ENCODE measurements around the gene ANKRD61.
"Not testable (repeated sequence)": the region's sequence is repeated elsewhere in the genome, so short reads cannot be mapped to it uniquely, and the experiment has no call there.

ANKRD61 gene

DNA sequence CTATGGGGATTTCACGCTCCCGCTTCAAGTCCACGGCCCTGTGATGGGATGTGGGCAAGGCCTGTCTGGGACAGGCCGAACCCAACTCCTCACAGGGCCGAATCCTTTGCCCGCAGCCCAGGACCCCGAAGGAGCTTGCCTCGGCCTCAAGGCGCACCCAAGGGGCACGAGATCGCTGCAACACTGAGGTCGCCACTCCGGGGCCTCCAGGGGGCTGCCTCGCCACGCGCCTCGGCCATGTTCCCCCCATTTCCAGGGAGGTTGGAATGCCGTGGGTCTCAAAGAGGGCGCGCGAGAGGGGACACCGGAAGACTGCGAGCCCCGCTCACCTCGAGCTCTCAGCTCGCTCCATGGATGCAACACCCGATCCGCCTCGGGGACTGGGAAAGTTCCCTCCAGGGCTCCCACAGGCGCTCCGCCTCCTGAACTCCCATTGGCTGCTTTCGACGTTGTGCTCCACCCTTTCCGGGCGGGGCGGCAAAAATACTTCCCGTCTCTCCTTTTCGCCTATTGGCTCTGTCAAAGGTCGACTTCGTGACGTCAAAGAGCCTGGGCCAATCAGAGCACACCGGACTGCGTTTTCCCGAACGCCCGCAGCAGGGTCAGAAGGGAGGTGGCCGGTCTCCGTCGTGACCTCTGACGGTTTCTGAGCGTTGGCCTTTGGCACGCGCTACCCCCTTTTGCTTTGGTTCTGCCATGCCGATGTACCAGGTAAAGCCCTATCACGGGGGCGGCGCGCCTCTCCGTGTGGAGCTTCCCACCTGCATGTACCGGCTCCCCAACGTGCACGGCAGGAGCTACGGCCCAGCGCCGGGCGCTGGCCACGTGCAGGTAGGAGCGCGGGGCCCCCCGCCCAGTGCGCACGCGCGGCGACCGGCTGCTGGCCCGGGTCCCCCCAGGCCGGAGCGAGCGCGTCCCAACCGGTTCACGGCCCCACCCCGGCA, 22.2 kb upstream of the ANKRD61 start, which contains the start of the genes AIMP2 and PMS2:
TSS of gene AIMP2 (plus strand) at position 605 of the 944 bp plus-strand sequence. CDS start at position 697, 92 bp downstream.
TSS of gene PMS2 (minus strand) at position 382 of the 944 bp plus-strand sequence. CDS start at position 352, 30 bp downstream.
- Histone ChIP-seq H3K9ac (ENCODE audit: low read length) (peak within 1 kb of the TSS; percentile 94), H4K20me1 (ENCODE audit: insufficient read depth, low read length) (no peaks in the 10 kb centered on the region), H3K36me3 (ENCODE audit: insufficient read depth, low read length) (peaks cover 10% of the 10 kb centered on the region; the same call in 1 of the 2 replicates), H3K4me3 (ENCODE audit: low read depth, low read length, poor library complexity, severe bottlenecking) (peak within 1 kb of the TSS; percentile 88), H3K4me1 (ENCODE audit: insufficient read depth, low read length, severe bottlenecking) (peaks cover 27% of the 10 kb centered on the region), H3F3A (ENCODE audit: insufficient read depth, low read length) (no peaks in the 10 kb centered on the region), H3K27ac (ENCODE audit: low read depth, low read length, poor library complexity, severe bottlenecking) (peak within 1 kb of the TSS; percentile 83), H3K4me2 (ENCODE audit: low read length) (peak within 1 kb of the TSS; percentile 75), H3K79me2 (ENCODE audit: insufficient read depth, low read length) (peaks cover 8% of the 10 kb centered on the region), H3K27me3 (ENCODE audit: insufficient read depth, low read length) (no peaks in the 10 kb centered on the region), H2AFZ (ENCODE audit: low read length) (no peak within 1 kb of the TSS), H3K9me2 (ENCODE audit: low read depth, low read length) (no peaks in the 10 kb centered on the region), H3K9me3 (ENCODE audit: low read length) (no peaks in the 10 kb centered on the region)
- TF ChIP-seq EZH2 (IDR thresholded peaks at IDR 0.05; ENCODE audit: borderline replicate concordance, low read length): no peak
- TF ChIP-seq, protein P1, sequence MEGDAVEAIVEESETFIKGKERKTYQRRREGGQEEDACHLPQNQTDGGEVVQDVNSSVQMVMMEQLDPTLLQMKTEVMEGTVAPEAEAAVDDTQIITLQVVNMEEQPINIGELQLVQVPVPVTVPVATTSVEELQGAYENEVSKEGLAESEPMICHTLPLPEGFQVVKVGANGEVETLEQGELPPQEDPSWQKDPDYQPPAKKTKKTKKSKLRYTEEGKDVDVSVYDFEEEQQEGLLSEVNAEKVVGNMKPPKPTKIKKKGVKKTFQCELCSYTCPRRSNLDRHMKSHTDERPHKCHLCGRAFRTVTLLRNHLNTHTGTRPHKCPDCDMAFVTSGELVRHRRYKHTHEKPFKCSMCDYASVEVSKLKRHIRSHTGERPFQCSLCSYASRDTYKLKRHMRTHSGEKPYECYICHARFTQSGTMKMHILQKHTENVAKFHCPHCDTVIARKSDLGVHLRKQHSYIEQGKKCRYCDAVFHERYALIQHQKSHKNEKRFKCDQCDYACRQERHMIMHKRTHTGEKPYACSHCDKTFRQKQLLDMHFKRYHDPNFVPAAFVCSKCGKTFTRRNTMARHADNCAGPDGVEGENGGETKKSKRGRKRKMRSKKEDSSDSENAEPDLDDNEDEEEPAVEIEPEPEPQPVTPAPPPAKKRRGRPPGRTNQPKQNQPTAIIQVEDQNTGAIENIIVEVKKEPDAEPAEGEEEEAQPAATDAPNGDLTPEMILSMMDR (IDR thresholded peaks at IDR 0.05; ENCODE audit: low read length): peak; percentile 39; the same call in 1 of the 2 replicates

DNA sequence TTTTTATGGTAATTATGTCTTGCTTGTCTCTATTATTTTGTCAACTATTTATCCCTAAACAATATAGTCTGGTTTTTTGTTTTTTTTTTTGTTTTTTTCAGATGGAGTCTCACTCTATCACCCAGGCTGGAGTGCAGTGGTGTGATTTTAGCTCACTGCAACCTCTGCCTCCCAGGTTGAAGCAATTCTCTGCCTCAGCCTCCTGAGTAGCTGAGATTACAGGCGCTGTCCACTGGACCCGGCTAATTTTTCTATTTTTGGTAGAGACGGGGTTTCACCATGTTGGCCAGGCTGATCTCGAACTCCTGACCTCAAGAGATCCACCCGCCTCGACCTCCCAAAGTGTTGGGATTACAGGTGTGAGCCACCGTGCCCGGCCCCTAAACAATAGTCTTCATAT, 20.8 kb upstream of the ANKRD61 start:
- Histone ChIP-seq H3K4me3 (ENCODE audit: low read depth, low read length, poor library complexity, severe bottlenecking) (peak overlapping the region; percentile 88), H3K4me2 (ENCODE audit: low read length) (peak overlapping the region; percentile 75), H3K4me1 (ENCODE audit: insufficient read depth, low read length, severe bottlenecking) (peaks cover 27% of the 10 kb centered on the region), H3K36me3 (ENCODE audit: insufficient read depth, low read length) (peaks cover 12% of the 10 kb centered on the region), H3K9ac (ENCODE audit: low read length) (peak overlapping the region; percentile 49)
- H3F3A ChIP-seq (ENCODE audit: insufficient read depth, low read length); H2AFZ ChIP-seq (ENCODE audit: low read length); H3K79me2 ChIP-seq (ENCODE audit: insufficient read depth, low read length); H3K9me3 ChIP-seq (ENCODE audit: low read length); H3K9me2 ChIP-seq (ENCODE audit: low read depth, low read length); H4K20me1 ChIP-seq (ENCODE audit: insufficient read depth, low read length); H3K27ac ChIP-seq (ENCODE audit: low read depth, low read length, poor library complexity, severe bottlenecking); H3K27me3 ChIP-seq (ENCODE audit: insufficient read depth, low read length): not testable (repeated sequence)

DNA sequence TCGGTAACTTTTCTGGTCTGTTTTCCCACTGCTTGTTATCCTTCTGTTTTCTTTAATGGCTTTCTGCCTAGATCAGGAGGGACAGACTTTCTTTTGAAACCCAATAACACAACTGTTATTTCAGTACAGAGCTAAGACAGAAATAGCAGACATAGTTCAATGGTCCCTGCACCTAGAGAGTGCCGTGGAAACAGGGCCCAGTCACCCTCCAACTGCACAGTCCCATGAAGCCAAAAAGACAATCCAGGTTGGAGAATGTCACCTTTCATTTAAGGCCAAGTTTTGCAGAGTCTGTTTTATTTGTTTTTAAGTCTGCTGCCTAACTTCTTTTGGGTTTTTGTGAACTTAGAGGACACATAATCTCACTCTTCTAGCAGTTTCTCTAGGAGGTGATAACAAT, 19.6 kb upstream of the ANKRD61 start:
- Histone ChIP-seq H3K9me3 (ENCODE audit: low read length) (no peaks in the 10 kb centered on the region), H3K27me3 (ENCODE audit: insufficient read depth, low read length) (no peaks in the 10 kb centered on the region), H3K4me1 (ENCODE audit: insufficient read depth, low read length, severe bottlenecking) (peaks cover 27% of the 10 kb centered on the region), H3K79me2 (ENCODE audit: insufficient read depth, low read length) (peaks cover 8% of the 10 kb centered on the region), H3K4me2 (ENCODE audit: low read length) (no peak overlapping the region; the same call in 1 of the 2 replicates), H3K9ac (ENCODE audit: low read length) (no peak overlapping the region), H3F3A (ENCODE audit: insufficient read depth, low read length) (no peaks in the 10 kb centered on the region), H2AFZ (ENCODE audit: low read length) (no peak overlapping the region), H3K9me2 (ENCODE audit: low read depth, low read length) (no peaks in the 10 kb centered on the region), H3K27ac (ENCODE audit: low read depth, low read length, poor library complexity, severe bottlenecking) (no peak overlapping the region), H3K4me3 (ENCODE audit: low read depth, low read length, poor library complexity, severe bottlenecking) (no peak overlapping the region), H4K20me1 (ENCODE audit: insufficient read depth, low read length) (no peaks in the 10 kb centered on the region), H3K36me3 (ENCODE audit: insufficient read depth, low read length) (peaks cover 19% of the 10 kb centered on the region)
- no peak for TF ChIP-seq EZH2 (IDR thresholded peaks at IDR 0.05; ENCODE audit: borderline replicate concordance, low read length)

DNA sequence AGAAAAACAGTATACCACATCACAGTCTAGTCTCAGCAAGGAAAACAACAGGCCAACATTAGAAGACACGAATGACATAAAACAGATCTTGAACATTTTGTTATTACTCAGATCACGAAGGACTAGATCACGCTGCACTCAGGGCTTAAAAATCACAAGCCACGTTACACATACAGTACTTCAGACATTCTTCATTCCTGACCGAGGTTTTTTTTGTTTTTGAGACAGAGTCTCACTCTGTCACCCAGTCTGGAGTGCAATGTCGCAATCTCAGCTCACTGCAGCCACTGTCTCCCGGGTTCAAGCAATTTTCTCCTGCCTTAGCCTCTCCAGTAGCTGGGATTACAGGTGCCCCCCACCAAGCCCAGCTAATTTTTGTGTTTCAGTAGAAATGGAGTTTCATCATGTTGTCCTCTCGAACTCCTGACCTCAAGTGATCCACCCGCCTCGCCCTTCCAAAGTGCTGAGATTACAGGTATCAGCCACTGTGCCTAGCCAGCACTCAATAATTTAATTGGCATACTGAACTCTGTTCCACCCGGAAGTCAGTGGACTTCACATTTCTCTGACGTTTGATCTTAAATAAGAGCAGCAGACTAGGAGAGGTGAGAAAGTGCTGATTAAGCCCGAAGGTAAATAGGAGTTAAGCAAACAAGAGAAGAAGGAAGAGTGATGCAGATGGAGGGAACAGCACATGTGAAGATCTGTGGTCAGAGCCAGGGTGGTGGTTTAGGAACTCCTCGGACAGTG, 18.6 kb upstream of the ANKRD61 start:
- no peak overlapping the region for H3K4me3 ChIP-seq (ENCODE audit: low read depth, low read length, poor library complexity, severe bottlenecking)
- H3K27me3 ChIP-seq (ENCODE audit: insufficient read depth, low read length): no peaks in the 10 kb centered on the region
- no peak overlapping the region for H3K9ac ChIP-seq (ENCODE audit: low read length)
- H3K36me3 ChIP-seq (ENCODE audit: insufficient read depth, low read length): peaks cover 28% of the 10 kb centered on the region
- H3K4me1 ChIP-seq (ENCODE audit: insufficient read depth, low read length, severe bottlenecking): peaks cover 22% of the 10 kb centered on the region
- H3K9me3 ChIP-seq (ENCODE audit: low read length): no peaks in the 10 kb centered on the region
- H3F3A ChIP-seq (ENCODE audit: insufficient read depth, low read length): no peaks in the 10 kb centered on the region
- H3K79me2 ChIP-seq (ENCODE audit: insufficient read depth, low read length): peaks cover 8% of the 10 kb centered on the region
- no peaks in the 10 kb centered on the region for H3K9me2 ChIP-seq (ENCODE audit: low read depth, low read length)
- H3K4me2 ChIP-seq (ENCODE audit: low read length): no peak overlapping the region
- TF ChIP-seq, protein P1 (IDR thresholded peaks at IDR 0.05; ENCODE audit: low read length): no peak
- TF ChIP-seq EZH2 (IDR thresholded peaks at IDR 0.05; ENCODE audit: borderline replicate concordance, low read length): no peak
- no peak overlapping the region for H2AFZ ChIP-seq (ENCODE audit: low read length)
- no peaks in the 10 kb centered on the region for H4K20me1 ChIP-seq (ENCODE audit: insufficient read depth, low read length)
- no peak overlapping the region for H3K27ac ChIP-seq (ENCODE audit: low read depth, low read length, poor library complexity, severe bottlenecking)
